Left lobe of liver (tissue), 2 donors: Measurements from ENCODE around the gene UBE2M. TPM values are rescaled to one million over a fixed set of nuclear protein-coding genes. Genes with fewer than 3 reads are reported as not detected.

Experiments used
- ATAC-seq: fragments of 200-7000 bp; cut with Tn5 transposase; one replicate; pipeline ENCODE4 v1.9.1; 2020; ENCODE audit warnings: mild to moderate bottlenecking, moderate library complexity
- DNase-seq: peaks from one replicate; pipeline ENCODE4 v3.0.0-alpha.2; 2020; ENCODE audit warnings: low spot score
- total RNA-seq: library from RNA; stranded (reverse); gene quantifications from one replicate; pipeline ENCODE4 v1.2.1, GENCODE V29; 2021
- donor health status: DM: no; HTN: no; CAD: no; lungs with moderate emphysema.
- donor health status: DM: no; HTN: yes; CAD: no.

The UBE2M gene
- total RNA-seq, 1 donor from 2014 or later, result 20.5 TPM

- no peak for ATAC-seq
- DNase-seq, result peak; percentile 38
Observed at GRCh38 chr19:58556622-58557220, 1.7 kb downstream of the UBE2M start.

- DNase-seq (peak; percentile 49), ATAC-seq (no peak)
Observed at GRCh38 chr19:58555920-58556621, 2.3 kb downstream of the UBE2M start.

GRCh38 chr19:58555369-58555885 is 3.0 kb downstream of the UBE2M start:
- ATAC-seq (no peak), DNase-seq (no peak)

- ATAC-seq, result peak; percentile 46
Observed at GRCh38 chr19:58554494-58555368, 3.7 kb downstream of the UBE2M start, which contains the start of gene CHMP2A. Gene CHMP2A (minus strand): TSS chr19:58555105. CDS start chr19:58554212, 893 bp downstream.

GRCh38 chr19:58553799-58554493 is 4.5 kb downstream of the UBE2M start:
- ATAC-seq (no peak), DNase-seq (peak; percentile 55)

More at GRCh38 chr19:58554494-58555368, 3.7 kb downstream of the UBE2M start, which contains the start of gene CHMP2A:
- peak; percentile 98 for DNase-seq

- no peak for ATAC-seq
- no peak for DNase-seq
Observed at GRCh38 chr19:58552655-58553054, 5.8 kb downstream of the UBE2M start.

- ATAC-seq, result no peak
- no peak for DNase-seq
Observed at GRCh38 chr19:58551577-58552471, 6.6 kb downstream of the UBE2M start.

GRCh38 chr19:58551123-58551497 is 7.3 kb downstream of the UBE2M start:
- ATAC-seq, result no peak
- DNase-seq, result no peak

GRCh38 chr19:58550362-58551122 is 7.9 kb downstream of the UBE2M start:
- no peak for DNase-seq
- no peak for ATAC-seq

- DNase-seq (no peak), ATAC-seq (no peak)
Observed at GRCh38 chr19:58549664-58550361, 8.6 kb downstream of the UBE2M start.

- DNase-seq, result no peak
- ATAC-seq, result no peak
Observed at GRCh38 chr19:58548859-58549663, 9.3 kb downstream of the UBE2M start.

GRCh38 chr19:58547323-58548312 is 10.8 kb downstream of the UBE2M start:
- ATAC-seq (no peak), DNase-seq (no peak)

- ATAC-seq, result no peak
- DNase-seq, result no peak
Observed at GRCh38 chr19:58546019-58546530, 12.3 kb downstream of the UBE2M start.

GRCh38 chr19:58545286-58546018 is 13.0 kb downstream of the UBE2M start:
- no peak for DNase-seq

GRCh38 chr19:58544591-58545285 is 13.7 kb downstream of the UBE2M start:
- DNase-seq, result peak; percentile 53
- ATAC-seq, result peak; percentile 43

More at GRCh38 chr19:58545286-58546018, 13.0 kb downstream of the UBE2M start:
- ATAC-seq, result no peak
